Coronary artery (tissue), 2 donors: ENCODE data around the gene TMEM248.
"Not testable (repeated sequence)": the region's sequence is repeated elsewhere in the genome, so short reads cannot be mapped to it uniquely, and the experiment has no call there.

ENCODE experiments used
- DNase-seq: peaks from one replicate; pipeline ENCODE4 v3.0.0-alpha.2; 2017; ENCODE audit warnings: low spot score
- H3K27ac ChIP-seq, 2 donors: fragments of 200-600 bp; sonication (generic); one replicate each; pipeline ENCODE4 v1.5.1; 2016 to 2019
- H3K4me3 ChIP-seq: fragments of 200-600 bp; sonication (generic); 2 replicates; pipeline ENCODE4 v1.5.1; 2016; ENCODE audit warnings: mild to moderate bottlenecking, moderate library complexity
- TF ChIP-seq, protein P1 (sequence below): fragments of 200-600 bp; sonication (generic); IDR thresholded peaks from one replicate; pipeline ENCODE4 v1.5.1; 2019; ENCODE audit warnings: antibody characterized with exemption

The TMEM248 gene

DNA sequence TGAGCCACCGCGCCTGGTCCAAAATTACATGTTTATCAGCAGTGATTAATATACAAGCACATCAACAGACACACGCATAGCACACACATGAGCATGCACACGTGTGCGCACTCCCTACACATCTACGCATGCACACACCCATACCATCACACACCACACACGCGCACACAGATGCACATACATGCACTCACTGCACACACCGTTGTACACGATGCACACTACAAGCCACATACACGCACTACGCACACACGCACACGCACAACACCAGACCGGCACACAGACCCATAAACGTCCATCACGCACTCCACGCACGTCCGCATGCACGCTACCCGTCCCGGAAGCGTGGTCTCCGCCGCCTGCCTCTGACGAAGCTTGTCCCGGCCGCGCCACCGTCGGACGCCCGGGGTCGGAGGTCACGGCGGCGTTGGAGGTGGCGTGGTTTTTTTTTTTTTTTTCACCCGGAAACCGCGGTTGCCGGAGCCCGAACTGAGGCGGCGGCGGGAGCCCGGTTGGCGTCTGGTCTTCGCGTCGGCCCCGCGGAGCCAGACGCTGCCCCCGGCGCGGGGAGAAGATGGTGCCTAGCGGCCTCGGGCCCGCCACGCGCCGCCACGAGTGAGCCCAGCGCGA is at the start of gene TMEM248:
Gene TMEM248 (plus strand): TSS at position 457 of the 627 bp plus-strand sequence. CDS start 20,641 bp downstream, outside the sequence.
- TF ChIP-seq, protein P1, sequence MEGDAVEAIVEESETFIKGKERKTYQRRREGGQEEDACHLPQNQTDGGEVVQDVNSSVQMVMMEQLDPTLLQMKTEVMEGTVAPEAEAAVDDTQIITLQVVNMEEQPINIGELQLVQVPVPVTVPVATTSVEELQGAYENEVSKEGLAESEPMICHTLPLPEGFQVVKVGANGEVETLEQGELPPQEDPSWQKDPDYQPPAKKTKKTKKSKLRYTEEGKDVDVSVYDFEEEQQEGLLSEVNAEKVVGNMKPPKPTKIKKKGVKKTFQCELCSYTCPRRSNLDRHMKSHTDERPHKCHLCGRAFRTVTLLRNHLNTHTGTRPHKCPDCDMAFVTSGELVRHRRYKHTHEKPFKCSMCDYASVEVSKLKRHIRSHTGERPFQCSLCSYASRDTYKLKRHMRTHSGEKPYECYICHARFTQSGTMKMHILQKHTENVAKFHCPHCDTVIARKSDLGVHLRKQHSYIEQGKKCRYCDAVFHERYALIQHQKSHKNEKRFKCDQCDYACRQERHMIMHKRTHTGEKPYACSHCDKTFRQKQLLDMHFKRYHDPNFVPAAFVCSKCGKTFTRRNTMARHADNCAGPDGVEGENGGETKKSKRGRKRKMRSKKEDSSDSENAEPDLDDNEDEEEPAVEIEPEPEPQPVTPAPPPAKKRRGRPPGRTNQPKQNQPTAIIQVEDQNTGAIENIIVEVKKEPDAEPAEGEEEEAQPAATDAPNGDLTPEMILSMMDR = no peak
- peak; percentile 89 for DNase-seq
- H3K27ac ChIP-seq = peak within 1 kb of the TSS; percentile 72 to 93
- H3K4me3 ChIP-seq = peak within 1 kb of the TSS; percentile 100

GRCh38 chr7:66873476-66873875 is 47.5 kb upstream of the TMEM248 start:
- Histone ChIP-seq H3K27ac (no peak overlapping the region), H3K4me3 (no peak overlapping the region)
- TF ChIP-seq, protein P1 = no peak
- no peak for DNase-seq

DNA sequence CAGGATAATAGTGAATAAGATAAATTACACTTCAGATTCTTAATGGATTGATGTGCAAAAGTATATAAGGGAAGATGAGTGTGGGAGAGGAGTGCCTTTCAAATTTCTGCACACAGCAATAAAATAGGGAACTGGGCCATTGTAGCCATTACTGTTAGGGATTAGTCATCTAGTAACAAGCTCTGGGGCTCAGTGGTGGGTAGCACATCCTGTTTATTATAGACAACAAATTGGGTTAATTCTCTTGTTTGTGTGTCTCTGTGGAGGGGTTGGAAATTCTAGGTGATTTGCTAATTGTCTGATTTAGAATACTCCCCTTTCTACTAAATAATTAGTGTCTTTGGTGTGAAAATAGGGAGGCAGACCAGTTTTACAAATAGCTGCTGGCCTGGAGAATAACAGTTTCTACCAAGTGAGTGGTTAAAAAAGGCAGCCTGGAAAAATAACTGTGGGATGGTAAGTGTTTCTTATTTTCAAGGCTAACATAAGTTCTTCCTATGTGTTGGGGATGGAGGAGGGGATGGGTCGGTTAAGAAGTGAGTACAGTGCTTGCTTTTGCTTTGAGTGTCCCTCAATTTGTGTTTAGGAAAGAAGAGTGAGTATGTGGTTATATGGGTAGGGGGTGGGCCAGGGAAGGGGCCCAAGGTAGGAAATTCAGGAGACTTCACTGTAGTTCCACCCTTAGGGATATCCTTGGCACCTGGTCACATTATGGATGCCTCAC is 43.3 kb upstream of the TMEM248 start:
- TF ChIP-seq, protein P1 = no peak
- no peak for DNase-seq

GRCh38 chr7:66878301-66878685 is 42.7 kb upstream of the TMEM248 start:
- DNase-seq, H3K4me3 ChIP-seq: not testable (repeated sequence)

More for the DNA sequence above, 43.3 kb upstream of the TMEM248 start:
- Histone ChIP-seq H3K27ac (no peak overlapping the region), H3K4me3 (no peak overlapping the region)

DNA sequence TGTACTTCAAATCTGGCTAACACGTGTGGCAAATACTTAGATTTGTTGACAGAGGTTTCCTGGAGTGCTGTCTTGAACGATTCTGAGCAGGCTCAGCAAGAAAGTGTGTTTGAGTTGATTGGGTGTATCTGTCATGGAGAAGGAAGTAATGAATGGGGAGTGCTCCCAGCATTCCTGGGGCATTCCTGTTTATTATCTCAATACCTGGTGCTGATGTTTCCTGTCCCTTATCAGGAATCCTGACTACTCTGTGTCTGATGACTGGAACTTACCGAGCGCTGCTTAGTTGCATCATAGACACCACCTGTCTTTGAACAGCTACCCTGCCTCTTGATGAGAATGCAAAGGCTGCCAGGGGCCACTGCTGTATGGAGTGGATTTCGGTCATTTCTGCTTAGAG is 41.0 kb upstream of the TMEM248 start:
- TF ChIP-seq, protein P1 = no peak
- no peak for DNase-seq
- Histone ChIP-seq H3K27ac (no peak overlapping the region), H3K4me3 (no peak overlapping the region)

More at GRCh38 chr7:66878301-66878685, 42.7 kb upstream of the TMEM248 start:
- not testable (repeated sequence) for H3K27ac ChIP-seq

DNA sequence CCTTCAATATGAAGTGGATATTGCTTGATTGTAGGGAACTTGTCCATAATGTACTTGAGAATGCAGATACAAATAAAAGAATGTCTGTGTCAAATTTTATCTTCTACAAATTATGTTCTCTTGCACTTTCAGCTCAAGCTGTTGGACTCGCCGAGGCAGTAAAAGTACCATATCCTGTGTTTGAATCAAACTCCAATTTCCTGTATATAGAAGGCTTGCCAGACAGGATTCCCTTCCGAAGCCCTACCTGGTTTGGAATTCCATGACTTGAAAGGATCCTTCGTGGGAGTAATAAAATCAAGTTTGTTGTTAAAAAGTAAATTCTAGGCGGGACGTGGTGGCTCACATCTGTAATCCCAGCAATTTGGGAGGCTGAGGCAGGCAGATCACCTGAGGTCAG is 40.4 kb upstream of the TMEM248 start:
- not testable (repeated sequence) for H3K4me3 ChIP-seq, DNase-seq, H3K27ac ChIP-seq

DNA sequence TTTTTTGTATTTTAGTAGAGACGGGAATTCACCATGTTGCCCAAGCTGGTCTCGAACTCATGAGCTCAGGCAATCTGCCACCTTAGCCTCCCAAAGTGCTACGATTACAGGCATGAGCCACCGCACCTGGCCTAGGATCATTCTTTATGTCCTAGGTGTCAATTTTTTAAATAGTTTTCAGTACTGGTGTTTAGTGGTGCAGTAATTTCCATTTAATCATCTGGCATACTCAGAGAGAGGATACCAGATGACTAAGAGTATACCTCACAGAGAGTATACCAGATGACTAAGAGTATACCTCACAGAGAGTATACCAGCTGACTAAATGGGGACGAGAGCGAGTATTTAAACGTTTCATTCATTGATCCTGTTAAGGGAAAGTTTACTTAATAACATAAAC is 37.3 kb upstream of the TMEM248 start:
- no peak for DNase-seq
- H3K27ac ChIP-seq = no peak overlapping the region
- TF ChIP-seq, protein P1 = no peak
- no peak overlapping the region for H3K4me3 ChIP-seq

DNA sequence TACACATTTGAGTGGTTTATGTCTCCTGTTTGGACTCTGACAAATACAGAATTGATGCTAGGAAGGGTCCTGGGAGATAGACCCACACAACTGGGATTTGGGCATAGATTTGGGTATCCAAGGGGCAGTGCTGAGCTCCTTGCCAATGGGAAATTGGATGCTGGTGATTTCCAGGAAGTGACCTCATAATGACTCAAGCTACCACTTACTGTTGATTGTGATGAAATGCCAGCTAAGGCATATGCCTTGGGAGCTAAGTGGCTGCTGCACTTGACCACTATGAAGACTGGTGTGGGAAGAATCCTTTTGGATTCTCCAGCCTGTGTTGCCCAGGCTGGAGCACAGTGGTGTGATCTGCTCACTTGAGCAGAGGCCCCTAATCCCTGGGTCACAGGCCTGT is 36.5 kb upstream of the TMEM248 start:
- H3K4me3 ChIP-seq, DNase-seq, H3K27ac ChIP-seq: not testable (repeated sequence)
